HCT116 (cell line): Measurements from ENCODE around the gene SBNO2. TPM values are rescaled to one million over a fixed set of nuclear protein-coding genes. Genes with fewer than 3 reads are reported as not detected.

Source experiments
- ATAC-seq: fragments of 200-7000 bp; cut with Tn5 transposase; 2 replicates; pipeline ENCODE4 v1.9.1; 2020; ENCODE audit warnings: mild to moderate bottlenecking, moderate library complexity
- BruUV-seq: library from RNA; stranded (reverse); fragments of 400-500 nt; replicated peaks from 2 replicates; lab custom pipeline; 2021; lab: Mats Ljungman, UMichigan
- CTCF ChIA-PET: fragments of 300-600 bp; sonication (Branson Sonifier 250); formaldehyde crosslinking; loops from one replicate; lab custom pipeline; 2021; ENCODE audit warnings: antibody characterized with exemption; lab: Charles Lee
- POLR2A ChIA-PET: fragments of 300-600, 350-600 bp; sonication (Branson Sonifier 250); formaldehyde crosslinking; loops from one replicate; lab custom pipeline; 2021; ENCODE audit warnings: antibody characterized with exemption; lab: Charles Lee
- RAD21 ChIA-PET, 2 experiments: fragments of 300-600 bp; sonication (Branson Sonifier 250); formaldehyde crosslinking; loops; one replicate each; lab custom pipeline; 2023; ENCODE audit warnings: low total read pairs in 2 of 2; ENCODE audit not compliant: uncharacterized antibody in 2 of 2, unreplicated experiment in 2 of 2, low non-redundant PET in 1 of 2; lab: Charles Lee
- DNase-seq: peaks from one replicate; pipeline ENCODE4 v3.0.0-alpha.2; 2010; ENCODE audit warnings: low read depth, low spot score
- H2AFZ ChIP-seq: fragments of 200-600 bp; shearing (Covaris generic), sonication (generic); 2 replicates; pipeline ENCODE4 v1.6.1; 2017; ENCODE audit warnings: low read depth, mixed run types, mixed read lengths, antibody characterized with exemption, low read length; ENCODE audit not compliant: poor library complexity, severe bottlenecking
- H3K27ac ChIP-seq: 2 replicates; pipeline ENCODE4 v1.5.1; 2012; ENCODE audit warnings: low read depth, low read length
- H3K27me3 ChIP-seq: fragments of 200-600 bp; sonication (generic); 2 replicates; pipeline ENCODE4 v1.6.1; 2016; ENCODE audit warnings: mixed run types, low read length, mixed read lengths; ENCODE audit not compliant: insufficient read depth
- H3K36me3 ChIP-seq, 2 experiments: fragments of 200-500 bp in 1 of 2; fragments of 200-600 bp in 1 of 2; sonication (Bioruptor generic) in 1 of 2; sonication (generic) in 1 of 2; 2 replicates each; pipeline versions ENCODE4 v1.5.1 to v1.6.1; 2014 to 2016; ENCODE audit warnings: low read length in 2 of 2, inconsistent platforms in 1 of 2, mixed read lengths in 1 of 2, mixed run types in 1 of 2; ENCODE audit not compliant: insufficient read depth in 2 of 2, control insufficient read depth in 1 of 2
- H3K4me1 ChIP-seq, 2 experiments: fragments of 200-600 bp in 1 of 2; sonication (generic) in 1 of 2; 2 replicates each; pipeline versions ENCODE4 v1.5.1 to v1.6.1; 2012 to 2017; ENCODE audit warnings: low read length in 2 of 2, inconsistent platforms in 1 of 2, mild to moderate bottlenecking in 1 of 2, mixed read lengths in 1 of 2, mixed run types in 1 of 2, moderate library complexity in 1 of 2; ENCODE audit not compliant: insufficient read depth in 2 of 2, control insufficient read depth in 1 of 2
- H3K4me2 ChIP-seq: fragments of 200-600 bp; sonication (generic); 2 replicates; pipeline ENCODE4 v1.6.1; 2017; ENCODE audit warnings: mixed run types, low read length, mixed read lengths
- H3K4me3 ChIP-seq, 2 experiments: fragments of 200-600 bp in 1 of 2; sonication (generic) in 1 of 2; replicated peaks in 1 of 2; 2 replicates each; pipeline ENCODE4 v1.5.1; 2011 to 2016; ENCODE audit warnings: low read length in 2 of 2, control low read depth in 1 of 2, low read depth in 1 of 2, mild to moderate bottlenecking in 1 of 2, mixed read lengths in 1 of 2, mixed run types in 1 of 2
- H3K79me2 ChIP-seq: fragments of 200-600 bp; sonication (generic); 2 replicates; pipeline ENCODE4 v1.6.1; 2017; ENCODE audit warnings: mild to moderate bottlenecking, mixed run types, low read length, moderate library complexity, mixed read lengths; ENCODE audit not compliant: insufficient read depth
- H3K9ac ChIP-seq: fragments of 200-600 bp; sonication (generic); 2 replicates; pipeline ENCODE4 v1.6.1; 2016; ENCODE audit warnings: low read length, mixed read lengths
- H3K9me2 ChIP-seq: fragments of 200-600 bp; sonication (generic), shearing (Covaris generic); 2 replicates; pipeline ENCODE4 v1.6.1; 2017; ENCODE audit warnings: mixed run types, mild to moderate bottlenecking, moderate library complexity; ENCODE audit not compliant: insufficient read depth
- H3K9me3 ChIP-seq, 2 experiments: fragments of 200-500 bp in 1 of 2; fragments of 200-600 bp in 1 of 2; sonication (Bioruptor generic) in 1 of 2; sonication (generic) in 1 of 2; 2 replicates each; pipeline ENCODE4 v1.6.1; 2014 to 2017; ENCODE audit warnings: low read length in 2 of 2, mixed read lengths in 2 of 2, inconsistent platforms in 1 of 2, low read depth in 1 of 2, mild to moderate bottlenecking in 1 of 2, mixed run types in 1 of 2, moderate library complexity in 1 of 2; ENCODE audit not compliant: control insufficient read depth in 1 of 2, insufficient read depth in 1 of 2
- H4K20me1 ChIP-seq: fragments of 200-600 bp; sonication (generic), shearing (Covaris generic); 2 replicates; pipeline ENCODE4 v1.6.1; 2017; ENCODE audit warnings: mixed run types, mild to moderate bottlenecking, moderate library complexity; ENCODE audit not compliant: insufficient read depth
- CBX3 ChIP-seq: IDR thresholded peaks from 2 replicates; pipeline ENCODE4 v1.6.1; 2012; ENCODE audit warnings: low read depth
- CEBPB ChIP-seq: IDR thresholded peaks from 2 replicates; pipeline ENCODE4 v1.6.1; 2012; ENCODE audit warnings: low read depth
- ELF1 ChIP-seq: IDR thresholded peaks from 2 replicates; pipeline ENCODE4 v1.6.1; 2012; ENCODE audit warnings: low read depth, borderline replicate concordance
- EZH2 ChIP-seq: fragments of 200-600 bp; sonication (generic); IDR thresholded peaks from 2 replicates; pipeline ENCODE4 v1.6.1; 2017; ENCODE audit warnings: antibody characterized with exemption, mixed run types
- EZH2phosphoT487 ChIP-seq: fragments of 200-600 bp; IDR thresholded peaks from 2 replicates; pipeline ENCODE4 v1.6.1; 2018; ENCODE audit warnings: antibody characterized with exemption, borderline replicate concordance
- MAX ChIP-seq: IDR thresholded peaks from 2 replicates; pipeline ENCODE4 v1.6.1; 2012
- POLR2AphosphoS5 ChIP-seq: IDR thresholded peaks from 2 replicates; pipeline ENCODE4 v1.6.1; 2011; ENCODE audit warnings: mild to moderate bottlenecking, low read depth, low read length, moderate library complexity
- RAD21 ChIP-seq: IDR thresholded peaks from 2 replicates; pipeline ENCODE4 v1.6.1; 2012; ENCODE audit warnings: low read depth, mild to moderate bottlenecking
- SP1 ChIP-seq: IDR thresholded peaks from 2 replicates; pipeline ENCODE4 v1.6.1; 2012; ENCODE audit warnings: low read depth
- YY1 ChIP-seq: IDR thresholded peaks from 2 replicates; pipeline ENCODE4 v1.6.1; 2011; ENCODE audit warnings: low read length, low read depth, moderate library complexity, mild to moderate bottlenecking; ENCODE audit not compliant: insufficient replicate concordance; ENCODE audit errors: extremely low read depth
- ZNF274 ChIP-seq: fragments of 200-500 bp; sonication (Bioruptor generic); IDR thresholded peaks from 2 replicates; pipeline ENCODE4 v1.6.1; 2014; ENCODE audit warnings: mild to moderate bottlenecking, low read depth, low read length, inconsistent platforms
- intact Hi-C: fragments of 100-400 bp; cut with micrococcal nuclease; formaldehyde crosslinking; loops from 2 replicates; pipeline ENCODE4 v1.10.0; 2022
- total RNA-seq: library from RNA; stranded (reverse); gene quantifications from one replicate; pipeline ENCODE4 v1.2.1, GENCODE V29; 2021; ENCODE audit not compliant: unreplicated experiment
- TF ChIP-seq, protein P1 (sequence below): IDR thresholded peaks from 2 replicates; pipeline ENCODE4 v1.6.1; 2011; ENCODE audit warnings: mild to moderate bottlenecking, low read length, moderate library complexity; ENCODE audit not compliant: insufficient replicate concordance; ENCODE audit errors: extremely low read depth
- TF ChIP-seq, protein P2 (sequence below), 3 experiments: fragments of 200-600 bp in 1 of 3; sonication (generic) in 1 of 3; IDR thresholded peaks in 2 of 3; conservative IDR thresholded peaks in 1 of 3; 2 replicates each; pipeline ENCODE4 v1.5.1; 2012 to 2017; ENCODE audit warnings: low read depth in 2 of 3, low read length in 2 of 3, antibody characterized with exemption in 1 of 3, borderline replicate concordance in 1 of 3, control low read depth in 1 of 3, mild to moderate bottlenecking in 1 of 3, mixed read lengths in 1 of 3, mixed run types in 1 of 3, moderate library complexity in 1 of 3; ENCODE audit not compliant: insufficient read depth in 1 of 3

Gene SBNO2
- total RNA-seq, 1 experiment from 2014 or later, result 66.4 TPM

DNA sequence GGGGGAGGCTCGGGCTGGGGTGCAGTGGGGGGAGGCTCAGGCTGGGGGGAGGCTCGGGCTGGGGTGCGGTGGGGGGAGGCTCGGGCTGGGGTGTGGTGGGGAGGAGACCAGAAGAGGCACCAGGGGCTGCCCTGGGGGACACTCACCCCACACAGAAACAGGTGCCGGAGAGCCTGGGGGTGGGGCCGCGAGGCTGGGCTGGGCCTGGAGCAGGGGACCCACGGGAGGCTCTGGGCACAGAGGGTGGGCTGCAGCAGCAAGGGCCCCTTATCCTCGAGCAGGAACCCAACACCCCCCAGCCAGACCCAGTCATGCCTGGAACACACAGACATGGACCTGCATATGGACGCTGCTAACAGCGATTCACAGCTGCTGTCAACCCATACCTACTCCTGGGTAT, 35.9 kb downstream of the SBNO2 start:
- intact Hi-C loops, result no loop called here
- H3K4me1 ChIP-seq, result peaks cover 0 to 4% of the 10 kb centered on the region in 2 experiments; a peak in 1 of 4 replicates
- DNase-seq (no peak), ATAC-seq (no peak)
- RAD21 ChIA-PET, result no interaction called here
- H3K27ac ChIP-seq, result no peak overlapping the region
- no peak overlapping the region for H3K9ac ChIP-seq
- BruUV-seq, result no TSS peak
- no peaks in the 10 kb centered on the region for H3K9me3 ChIP-seq
- no peak for TF ChIP-seq EZH2phosphoT487
- no peak for TF ChIP-seq CBX3
- TF ChIP-seq CEBPB, result no peak
- TF ChIP-seq EZH2, result no peak
- no peak for TF ChIP-seq SP1
- TF ChIP-seq POLR2AphosphoS5, result no peak
- no peak for TF ChIP-seq ZNF274
- no peaks in the 10 kb centered on the region for H4K20me1 ChIP-seq
- POLR2A ChIA-PET, result no interaction called here
- CTCF ChIA-PET, result no interaction called here
- peaks cover 2 to 11% of the 10 kb centered on the region in 2 experiments; a peak in 1 of 4 replicates for H3K36me3 ChIP-seq
- no peaks in the 10 kb centered on the region for H3K9me2 ChIP-seq
- no peak overlapping the region for H3K4me3 ChIP-seq
- H3K27me3 ChIP-seq, result no peaks in the 10 kb centered on the region
- peaks cover 14% of the 10 kb centered on the region; the same call in 1 of the 2 replicates for H3K79me2 ChIP-seq
- H3K4me2 ChIP-seq, result no peak overlapping the region
- no peak overlapping the region for H2AFZ ChIP-seq

- H3K4me1 ChIP-seq, result peaks cover 0 to 4% of the 10 kb centered on the region in 2 experiments; a peak in 1 of 4 replicates
- H2AFZ ChIP-seq, result no peak overlapping the region
- BruUV-seq, result no TSS peak
- H3K9ac ChIP-seq, result no peak overlapping the region
- no peaks in the 10 kb centered on the region for H3K9me2 ChIP-seq
- no peaks in the 10 kb centered on the region for H3K9me3 ChIP-seq
- H3K4me2 ChIP-seq, result no peak overlapping the region
- peaks cover 0 to 8% of the 10 kb centered on the region in 2 experiments; a peak in 1 of 4 replicates for H3K36me3 ChIP-seq
- ChIA-PET RAD21 (no interaction called here), POLR2A (no interaction called here), CTCF (no interaction called here)
- H3K79me2 ChIP-seq, result peaks cover 19% of the 10 kb centered on the region; the same call in 1 of the 2 replicates
- H3K27ac ChIP-seq, result peak overlapping the region; percentile 18; the same call in 1 of the 2 replicates
- H4K20me1 ChIP-seq, result no peaks in the 10 kb centered on the region
- no peak overlapping the region for H3K4me3 ChIP-seq
- TF ChIP-seq YY1 (no peak), CEBPB (no peak), MAX (no peak), ELF1 (no peak), RAD21 (no peak)
- TF ChIP-seq, protein P1, sequence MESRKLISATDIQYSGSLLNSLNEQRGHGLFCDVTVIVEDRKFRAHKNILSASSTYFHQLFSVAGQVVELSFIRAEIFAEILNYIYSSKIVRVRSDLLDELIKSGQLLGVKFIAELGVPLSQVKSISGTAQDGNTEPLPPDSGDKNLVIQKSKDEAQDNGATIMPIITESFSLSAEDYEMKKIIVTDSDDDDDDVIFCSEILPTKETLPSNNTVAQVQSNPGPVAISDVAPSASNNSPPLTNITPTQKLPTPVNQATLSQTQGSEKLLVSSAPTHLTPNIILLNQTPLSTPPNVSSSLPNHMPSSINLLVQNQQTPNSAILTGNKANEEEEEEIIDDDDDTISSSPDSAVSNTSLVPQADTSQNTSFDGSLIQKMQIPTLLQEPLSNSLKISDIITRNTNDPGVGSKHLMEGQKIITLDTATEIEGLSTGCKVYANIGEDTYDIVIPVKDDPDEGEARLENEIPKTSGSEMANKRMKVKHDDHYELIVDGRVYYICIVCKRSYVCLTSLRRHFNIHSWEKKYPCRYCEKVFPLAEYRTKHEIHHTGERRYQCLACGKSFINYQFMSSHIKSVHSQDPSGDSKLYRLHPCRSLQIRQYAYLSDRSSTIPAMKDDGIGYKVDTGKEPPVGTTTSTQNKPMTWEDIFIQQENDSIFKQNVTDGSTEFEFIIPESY, result no peak
- TF ChIP-seq, protein P2, sequence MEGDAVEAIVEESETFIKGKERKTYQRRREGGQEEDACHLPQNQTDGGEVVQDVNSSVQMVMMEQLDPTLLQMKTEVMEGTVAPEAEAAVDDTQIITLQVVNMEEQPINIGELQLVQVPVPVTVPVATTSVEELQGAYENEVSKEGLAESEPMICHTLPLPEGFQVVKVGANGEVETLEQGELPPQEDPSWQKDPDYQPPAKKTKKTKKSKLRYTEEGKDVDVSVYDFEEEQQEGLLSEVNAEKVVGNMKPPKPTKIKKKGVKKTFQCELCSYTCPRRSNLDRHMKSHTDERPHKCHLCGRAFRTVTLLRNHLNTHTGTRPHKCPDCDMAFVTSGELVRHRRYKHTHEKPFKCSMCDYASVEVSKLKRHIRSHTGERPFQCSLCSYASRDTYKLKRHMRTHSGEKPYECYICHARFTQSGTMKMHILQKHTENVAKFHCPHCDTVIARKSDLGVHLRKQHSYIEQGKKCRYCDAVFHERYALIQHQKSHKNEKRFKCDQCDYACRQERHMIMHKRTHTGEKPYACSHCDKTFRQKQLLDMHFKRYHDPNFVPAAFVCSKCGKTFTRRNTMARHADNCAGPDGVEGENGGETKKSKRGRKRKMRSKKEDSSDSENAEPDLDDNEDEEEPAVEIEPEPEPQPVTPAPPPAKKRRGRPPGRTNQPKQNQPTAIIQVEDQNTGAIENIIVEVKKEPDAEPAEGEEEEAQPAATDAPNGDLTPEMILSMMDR (IDR thresholded peaks at IDR 0.05 in 2 of 3, conservative IDR thresholded peaks at IDR 0.05 in 1 of 3; ENCODE audit: borderline replicate concordance in 1 of 3, insufficient read depth in 1 of 3, low read depth in 2 of 3, low read length in 2 of 3), result no peak
- intact Hi-C loops, result no loop called here
- no peaks in the 10 kb centered on the region for H3K27me3 ChIP-seq
- ATAC-seq, result no peak
- DNase-seq, result no peak
Observed at GRCh38 chr19:1136621-1137317, 37.3 kb downstream of the SBNO2 start.
